Tibial nerve (tissue), 4 donors: ENCODE results near the gene SIRT3. TPM values are rescaled to one million over a fixed set of nuclear protein-coding genes. Genes with fewer than 3 reads are reported as not detected.

Source experiments
- DNase-seq, 2 donors: peaks; one replicate each; pipeline ENCODE4 v3.0.0-alpha.2; 2019; ENCODE audit warnings: low spot score in 2 of 2
- H3K27ac ChIP-seq, 4 donors: fragments of 200-600 bp; sonication (generic) in 3 of 4; one replicate each; pipeline ENCODE4 v1.5.1; 2017 to 2019; ENCODE audit warnings: mild to moderate bottlenecking in 1 of 4
- H3K27me3 ChIP-seq, 2 donors: fragments of 200-600 bp; sonication (generic) in 1 of 2; one replicate each; pipeline versions ENCODE4 v1.5.1 to v1.6.0; 2017 to 2019
- H3K36me3 ChIP-seq, 3 donors: fragments of 200-600 bp; sonication (generic); one replicate each; pipeline ENCODE4 v1.5.1; 2018 to 2019
- H3K4me1 ChIP-seq, 4 donors: fragments of 200-600 bp; sonication (generic) in 3 of 4; one replicate each; pipeline ENCODE4 v1.5.1; 2017 to 2019
- H3K4me3 ChIP-seq, 4 donors: fragments of 200-600 bp; sonication (generic) in 3 of 4; one replicate each; pipeline ENCODE4 v1.5.1; 2017 to 2019; ENCODE audit warnings: mild to moderate bottlenecking in 1 of 4, moderate library complexity in 1 of 4
- H3K9me3 ChIP-seq, 4 donors: fragments of 200-600 bp; sonication (generic) in 3 of 4; one replicate each; pipeline ENCODE4 v1.5.1; 2017 to 2019
- CTCF ChIP-seq, 5 experiments: fragments of 200-600 bp in 3 of 5; fragments of 450-650 bp in 2 of 5; sonication (generic) in 3 of 5; IDR thresholded peaks; one replicate each; pipeline ENCODE4 v1.5.1; 2016 to 2019; ENCODE audit warnings: antibody characterized with exemption in 5 of 5, mild to moderate bottlenecking in 3 of 5, moderate library complexity in 2 of 5
- EP300 ChIP-seq, 2 donors: sonication (generic); formaldehyde crosslinking; IDR thresholded peaks; one replicate each; pipeline ENCODE4 v1.6.1; 2017; ENCODE audit warnings: antibody characterized with exemption in 2 of 2, mild to moderate bottlenecking in 1 of 2
- POLR2A ChIP-seq, 2 donors: fragments of 450-650 bp; IDR thresholded peaks; one replicate each; pipeline ENCODE4 v1.6.1; 2017; ENCODE audit warnings: antibody characterized with exemption in 2 of 2, mild to moderate bottlenecking in 2 of 2, moderate library complexity in 2 of 2
- WGBS, 2 donors: methylation state at CpG; one replicate each; pipeline ENCODE4 v1.1.5; 2018; 5-methylcytosine and 5-hydroxymethylcytosine counted together
- total RNA-seq, 4 donors: library from RNA; depleted of rRNA; stranded (reverse); fragments of >200 nt; gene quantifications; one replicate each; pipeline ENCODE4 v1.1.0, GENCODE V29; 2016

SIRT3 gene
- total RNA-seq, 4 donors from 2014 or later, result 14.9 to 23.4 (median 17.5) TPM

DNA sequence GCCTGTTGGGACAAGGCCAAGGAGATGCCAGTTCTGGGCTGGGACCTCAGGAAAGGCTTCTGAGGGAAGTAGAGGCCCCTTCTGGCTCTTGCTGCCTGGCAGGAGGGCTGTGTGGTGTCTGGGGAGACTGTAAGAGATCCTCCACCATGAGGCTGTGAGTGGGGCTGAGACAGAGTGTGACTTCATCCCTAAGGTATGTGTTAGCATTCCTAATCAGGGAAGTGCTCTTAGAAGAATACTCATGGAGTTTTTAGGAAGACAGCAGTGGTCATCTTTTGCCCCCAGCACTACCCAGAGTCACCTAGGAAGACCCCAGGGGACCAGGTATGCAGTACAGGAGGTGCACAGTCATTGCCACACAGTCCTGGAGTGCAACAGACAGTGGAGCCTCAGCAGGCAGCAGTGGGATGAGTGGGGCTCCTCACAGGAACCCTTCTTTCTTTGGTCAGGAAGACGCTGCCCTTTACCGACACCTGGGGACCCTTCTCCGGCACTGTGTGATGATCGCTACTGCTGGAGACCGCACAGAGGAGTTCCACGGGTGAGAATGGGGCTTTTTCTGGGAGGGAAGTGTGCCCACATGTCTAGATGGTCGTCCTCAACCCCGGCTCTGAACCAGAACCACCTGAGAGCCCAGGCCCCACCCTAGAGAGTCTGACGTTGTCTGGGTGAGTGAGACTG lies 25.9 kb downstream of the SIRT3 start:
- no peaks in the 10 kb centered on the region for H3K27me3 ChIP-seq
- peaks cover 14 to 37% (median 24%) of the 10 kb centered on the region in 4 donors for H3K4me1 ChIP-seq
- WGBS, 2 donors, result 85 to 86% methylated on average over 6 to 9 of the region's 9 CpGs
- H3K9me3 ChIP-seq, result no peaks in the 10 kb centered on the region
- DNase-seq, result no peak
- H3K4me3 ChIP-seq, result peak overlapping the region in 1 of 4 donors; percentile 80
- peaks cover 7 to 62% (median 28%) of the 10 kb centered on the region in 3 donors for H3K36me3 ChIP-seq
- no peak for TF ChIP-seq POLR2A (IDR thresholded peaks at IDR 0.05)
- TF ChIP-seq CTCF (IDR thresholded peaks at IDR 0.05), result no peak
- no peak for TF ChIP-seq EP300 (IDR thresholded peaks at IDR 0.05)
- H3K27ac ChIP-seq, result peak overlapping the region in 2 of 4 donors; percentile 98 to 99

- Histone ChIP-seq H3K27ac (peak overlapping the region; percentile 98 to 100 (median 99)), H3K36me3 (peaks cover 7 to 62% (median 28%) of the 10 kb centered on the region in 3 donors), H3K27me3 (no peaks in the 10 kb centered on the region), H3K9me3 (no peaks in the 10 kb centered on the region), H3K4me3 (peak overlapping the region; percentile 80 to 99 (median 91)), H3K4me1 (peaks cover 14 to 45% (median 28%) of the 10 kb centered on the region in 4 donors)
- no peak for TF ChIP-seq EP300 (IDR thresholded peaks at IDR 0.05)
- TF ChIP-seq POLR2A (IDR thresholded peaks at IDR 0.05), result no peak
- TF ChIP-seq CTCF (IDR thresholded peaks at IDR 0.05), result no peak
- 47 to 52% methylated on average over 19 to 20 of the region's 29 CpGs for WGBS, 2 donors
- no peak for DNase-seq
Observed at GRCh38 chr11:209275-210121, 26.6 kb downstream of the SIRT3 start.

GRCh38 chr11:208917-209260 lies 27.3 kb downstream of the SIRT3 start:
- WGBS, 2 donors, result 1% methylated on average over 26 of the region's 26 CpGs
- Histone ChIP-seq H3K36me3 (peaks cover 7 to 62% (median 28%) of the 10 kb centered on the region in 3 donors), H3K4me1 (peaks cover 14 to 51% (median 28%) of the 10 kb centered on the region in 4 donors), H3K4me3 (peak overlapping the region; percentile 80 to 99 (median 91)), H3K27me3 (no peaks in the 10 kb centered on the region), H3K27ac (peak overlapping the region; percentile 98 to 100 (median 99)), H3K9me3 (no peaks in the 10 kb centered on the region)
- no peak for DNase-seq
- TF ChIP-seq CTCF (IDR thresholded peaks at IDR 0.05) (no peak), POLR2A (IDR thresholded peaks at IDR 0.05) (no peak)

GRCh38 chr11:208181-208916 lies 27.8 kb downstream of the SIRT3 start:
- Histone ChIP-seq H3K27ac (peak overlapping the region; percentile 98 to 100 (median 99)), H3K4me3 (peak overlapping the region; percentile 80 to 99 (median 91)), H3K9me3 (no peaks in the 10 kb centered on the region), H3K27me3 (no peaks in the 10 kb centered on the region), H3K4me1 (peaks cover 14 to 56% (median 28%) of the 10 kb centered on the region in 4 donors), H3K36me3 (peaks cover 7 to 62% (median 26%) of the 10 kb centered on the region in 3 donors)
- 0 to 1% methylated on average over 20 to 57 of the region's 57 CpGs for WGBS, 2 donors
- DNase-seq, result peak; percentile 56 to 58
- TF ChIP-seq CTCF (IDR thresholded peaks at IDR 0.05) (peak in 1 of 5 experiments; percentile 39), EP300 (IDR thresholded peaks at IDR 0.05) (peak in 1 of 2 donors; percentile 80), POLR2A (IDR thresholded peaks at IDR 0.05) (peak; percentile 63 to 89)
